Measurements from ENCODE around the gene SLC39A11. TPM values are rescaled to one million over a fixed set of nuclear protein-coding genes. Genes with fewer than 3 reads are reported as not detected.

Gene SLC39A11
- polyA plus RNA-seq, 3 donors = 16.6 to 27.9 (median 26.6) TPM

DNA sequence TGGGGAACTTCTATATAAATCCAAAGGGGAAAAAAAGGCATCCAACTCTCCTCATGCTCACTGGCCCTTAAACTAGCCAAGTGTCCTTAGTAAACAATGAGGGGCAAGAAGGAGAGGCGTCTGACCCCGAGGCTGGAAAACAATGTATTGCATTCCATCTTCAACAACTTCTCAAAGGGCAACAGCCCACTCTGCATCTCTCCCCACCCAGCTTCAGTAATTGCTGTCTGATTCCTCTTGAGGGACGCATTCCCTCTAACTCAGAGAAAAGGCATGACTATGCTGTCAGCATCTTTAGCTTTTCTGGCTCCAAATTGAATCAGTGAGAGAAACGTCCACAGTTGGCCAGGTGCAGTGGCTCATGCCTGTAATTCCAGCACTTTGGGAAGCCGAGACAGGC is 145.8 kb downstream of the SLC39A11 start:
- WGBS (ENCODE audit: insufficient coverage) = 87% methylated on average over 3 of the region's 5 CpGs
- no peaks in the 10 kb centered on the region for H3K9me3 ChIP-seq (replicated peaks in 1 of 2; ENCODE audit: control insufficient read depth in 1 of 2, insufficient read depth in 1 of 2, low read length in 2 of 2)
- peaks cover 9% of the 10 kb centered on the region for H4K20me1 ChIP-seq (ENCODE audit: insufficient read depth, low read length)
- peaks cover 35 to 60% of the 10 kb centered on the region in 2 donors for H3K36me3 ChIP-seq (replicated peaks in 1 of 2; ENCODE audit: control insufficient read depth in 1 of 2, insufficient read depth in 2 of 2, low read length in 2 of 2)
- H3K4me1 ChIP-seq (ENCODE audit: control insufficient read depth in 1 of 2, insufficient read depth in 2 of 2, low read length in 2 of 2) = no peaks in the 10 kb centered on the region
- no peak overlapping the region for H2AFZ ChIP-seq (ENCODE audit: insufficient read depth, low read depth, low read length, poor library complexity, severe bottlenecking)
- TF ChIP-seq CTCF (IDR thresholded peaks at IDR 0.05) = no peak
- Mint-ChIP-seq H3K27ac (peak overlapping the region in 1 of 7 donors; percentile 5), H3K27me3 (ENCODE audit: low read depth in 3 of 3) (no peaks in the 10 kb centered on the region), H3K4me1 (no peaks in the 10 kb centered on the region), H3K4me3 (no peak overlapping the region), H3K9me3 (no peaks in the 10 kb centered on the region), H3K36me3 (peaks cover 56 to 57% of the 10 kb centered on the region in 2 donors)
- no peak overlapping the region for H3K9ac ChIP-seq (ENCODE audit: insufficient read depth, low read length, poor library complexity, severe bottlenecking)
- intact Hi-C loops (cut with micrococcal nuclease) = no loop called here
- no peak overlapping the region for H3K27ac ChIP-seq (ENCODE audit: low read depth in 1 of 2, low read length in 2 of 2)
- H3K79me2 ChIP-seq (ENCODE audit: insufficient read depth, low read length) = peaks cover 17% of the 10 kb centered on the region
- no peaks in the 10 kb centered on the region for H3K27me3 ChIP-seq (ENCODE audit: control insufficient read depth in 2 of 2, insufficient read depth in 2 of 2, low read length in 2 of 2)
- DNase-seq = no peak
- H3K4me2 ChIP-seq (replicated peaks; ENCODE audit: extremely low read depth, low read length, poor library complexity, severe bottlenecking) = no peak overlapping the region
- H3K4me3 ChIP-seq (replicated peaks in 1 of 3; ENCODE audit: low read depth in 2 of 3, low read length in 3 of 3) = no peak overlapping the region

DNA sequence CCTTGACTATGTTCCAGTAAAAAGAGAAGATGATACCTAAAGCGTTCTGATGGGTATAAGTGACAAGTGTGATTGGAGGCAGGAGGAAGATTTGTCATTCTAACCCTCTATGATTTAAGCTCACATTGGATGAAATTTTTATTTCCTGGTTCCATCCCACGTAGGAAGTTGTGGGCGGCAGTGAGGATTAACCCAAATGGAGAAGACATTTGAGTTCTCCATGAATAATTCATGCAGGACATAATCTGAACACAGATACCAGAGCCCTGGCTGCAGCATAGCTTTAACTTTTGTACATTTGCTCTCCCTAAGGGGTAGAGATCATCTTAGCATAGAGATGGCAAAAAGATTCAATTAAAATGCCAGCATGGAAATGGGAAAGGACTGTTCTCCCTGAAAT is 146.3 kb downstream of the SLC39A11 start:
- H3K9me3 Mint-ChIP-seq = no peaks in the 10 kb centered on the region
- peak overlapping the region in 3 of 7 donors; percentile 3 to 53 (median 5) for H3K27ac Mint-ChIP-seq
- H3K36me3 Mint-ChIP-seq = peaks cover 53 to 60% of the 10 kb centered on the region in 2 donors
- DNase-seq = no peak
- H3K79me2 ChIP-seq (ENCODE audit: insufficient read depth, low read length) = peaks cover 15% of the 10 kb centered on the region
- WGBS (ENCODE audit: insufficient coverage) = no CpG with 5 or more reads among the region's 3 CpGs
- no peaks in the 10 kb centered on the region for H3K27me3 ChIP-seq (ENCODE audit: control insufficient read depth in 2 of 2, insufficient read depth in 2 of 2, low read length in 2 of 2)
- H3K36me3 ChIP-seq (replicated peaks in 1 of 2; ENCODE audit: control insufficient read depth in 1 of 2, insufficient read depth in 2 of 2, low read length in 2 of 2) = peaks cover 35 to 63% of the 10 kb centered on the region in 2 donors
- no peaks in the 10 kb centered on the region for H3K9me3 ChIP-seq (replicated peaks in 1 of 2; ENCODE audit: control insufficient read depth in 1 of 2, insufficient read depth in 1 of 2, low read length in 2 of 2)
- TF ChIP-seq CTCF (IDR thresholded peaks at IDR 0.05) = no peak
- H3K4me3 ChIP-seq (replicated peaks in 1 of 3; ENCODE audit: low read depth in 2 of 3, low read length in 3 of 3) = no peak overlapping the region
- H3K4me2 ChIP-seq (replicated peaks; ENCODE audit: extremely low read depth, low read length, poor library complexity, severe bottlenecking) = no peak overlapping the region
- no peak overlapping the region for H3K9ac ChIP-seq (ENCODE audit: insufficient read depth, low read length, poor library complexity, severe bottlenecking)
- no peaks in the 10 kb centered on the region for H3K4me1 ChIP-seq (ENCODE audit: control insufficient read depth in 1 of 2, insufficient read depth in 2 of 2, low read length in 2 of 2)
- no peak overlapping the region for H3K4me3 Mint-ChIP-seq
- no peak overlapping the region for H3K27ac ChIP-seq (ENCODE audit: low read depth in 1 of 2, low read length in 2 of 2)
- H4K20me1 ChIP-seq (ENCODE audit: insufficient read depth, low read length) = peaks cover 9% of the 10 kb centered on the region
- no peaks in the 10 kb centered on the region for H3K27me3 Mint-ChIP-seq (ENCODE audit: low read depth in 3 of 3)
- H3K4me1 Mint-ChIP-seq = no peaks in the 10 kb centered on the region
- intact Hi-C loops (cut with micrococcal nuclease) = no loop called here
- no peak overlapping the region for H2AFZ ChIP-seq (ENCODE audit: insufficient read depth, low read depth, low read length, poor library complexity, severe bottlenecking)
